ENCODE results near the gene ALPL.

The ALPL gene

DNA sequence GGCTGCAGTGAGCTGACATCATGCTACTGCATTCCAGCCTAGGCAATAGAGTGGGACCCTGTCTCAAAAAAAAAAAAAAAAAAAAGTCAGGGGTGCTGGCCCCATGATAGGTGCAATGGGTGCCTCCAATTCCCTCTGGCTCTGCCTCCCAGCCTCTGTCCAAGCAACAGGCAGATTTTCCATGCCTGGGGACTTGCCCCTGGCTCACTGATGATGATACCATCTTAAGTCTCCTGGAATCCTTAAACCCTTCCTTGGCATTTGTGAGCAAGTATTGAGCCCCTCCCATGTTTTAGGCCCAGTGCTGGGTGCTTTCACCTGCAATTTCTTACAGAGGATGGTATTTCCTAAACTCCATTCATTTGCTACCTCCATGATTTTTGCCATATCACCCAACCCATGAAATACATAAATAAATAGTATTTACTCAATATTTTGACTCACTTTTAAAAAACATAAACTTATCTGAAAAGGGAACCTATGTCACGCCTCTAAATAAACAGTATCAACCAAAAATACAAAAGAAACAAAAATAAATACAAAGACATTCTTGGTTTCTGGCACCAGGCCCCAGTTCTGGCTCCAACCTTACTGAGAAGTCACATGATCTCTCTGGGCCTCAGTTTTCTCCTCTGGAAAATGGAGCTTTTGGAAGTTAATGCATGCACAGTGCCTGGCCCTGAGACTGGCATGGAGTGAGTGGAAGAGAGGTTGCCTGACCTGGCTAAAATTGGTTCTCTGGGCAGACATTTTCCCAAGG, 1.5 kb upstream of the ALPL start:
- 100% methylated on average over 1 of the region's 1 CpG; no CpG with 5 or more reads in 1 of the 2 experiments for WGBS, 2 experiments (ENCODE audit: insufficient coverage in 2 of 2)
- Histone ChIP-seq H3K9me3 (ENCODE audit: control insufficient read depth, low read length) (no peaks in the 10 kb centered on the region), H3K4me3 (ENCODE audit: extremely low read depth, insufficient read depth, low read length, poor library complexity, severe bottlenecking) (no peak overlapping the region), H3K36me3 (ENCODE audit: control insufficient read depth, insufficient read depth, low read length) (no peaks in the 10 kb centered on the region), H3K27ac (ENCODE audit: low read depth, low read length, severe bottlenecking) (no peak overlapping the region), H3K4me1 (ENCODE audit: control insufficient read depth, insufficient read depth, low read length, poor library complexity, severe bottlenecking) (peaks cover 9% of the 10 kb centered on the region)

- Histone ChIP-seq H3K27ac (ENCODE audit: low read depth, low read length, severe bottlenecking) (no peak overlapping the region), H3K4me1 (ENCODE audit: control insufficient read depth, insufficient read depth, low read length, poor library complexity, severe bottlenecking) (peaks cover 9% of the 10 kb centered on the region), H3K4me3 (ENCODE audit: extremely low read depth, insufficient read depth, low read length, poor library complexity, severe bottlenecking) (peak overlapping the region; percentile 2), H3K9me3 (ENCODE audit: control insufficient read depth, low read length) (no peaks in the 10 kb centered on the region), H3K36me3 (ENCODE audit: control insufficient read depth, insufficient read depth, low read length) (no peaks in the 10 kb centered on the region)
- WGBS, 2 experiments (ENCODE audit: insufficient coverage in 2 of 2): 10 to 16% methylated on average over 15 to 19 of the region's 45 CpGs
Measured at GRCh38 chr1:21508580-21509350, 458 bp upstream of the ALPL start.

- 12 to 15% methylated on average over 6 to 9 of the region's 12 CpGs for WGBS, 2 experiments (ENCODE audit: insufficient coverage in 2 of 2)
Measured at GRCh38 chr1:21510113-21510493, 880 bp downstream of the ALPL start.

GRCh38 chr1:21510885-21511578, 1.8 kb downstream of the ALPL start:
- no peak overlapping the region for H3K4me3 ChIP-seq (ENCODE audit: extremely low read depth, insufficient read depth, low read length, poor library complexity, severe bottlenecking)

More at GRCh38 chr1:21510113-21510493, 880 bp downstream of the ALPL start:
- H3K36me3 ChIP-seq (ENCODE audit: control insufficient read depth, insufficient read depth, low read length): no peaks in the 10 kb centered on the region
- H3K9me3 ChIP-seq (ENCODE audit: control insufficient read depth, low read length): no peaks in the 10 kb centered on the region
- H3K4me3 ChIP-seq (ENCODE audit: extremely low read depth, insufficient read depth, low read length, poor library complexity, severe bottlenecking): peak overlapping the region; percentile 36
- no peak overlapping the region for H3K27ac ChIP-seq (ENCODE audit: low read depth, low read length, severe bottlenecking)
- H3K4me1 ChIP-seq (ENCODE audit: control insufficient read depth, insufficient read depth, low read length, poor library complexity, severe bottlenecking): peaks cover 9% of the 10 kb centered on the region

GRCh38 chr1:21511579-21512522, 2.6 kb downstream of the ALPL start:
- Histone ChIP-seq H3K4me1 (ENCODE audit: control insufficient read depth, insufficient read depth, low read length, poor library complexity, severe bottlenecking) (peaks cover 9% of the 10 kb centered on the region), H3K4me3 (ENCODE audit: extremely low read depth, insufficient read depth, low read length, poor library complexity, severe bottlenecking) (no peak overlapping the region), H3K27ac (ENCODE audit: low read depth, low read length, severe bottlenecking) (peak overlapping the region; percentile 6), H3K9me3 (ENCODE audit: control insufficient read depth, low read length) (no peaks in the 10 kb centered on the region), H3K36me3 (ENCODE audit: control insufficient read depth, insufficient read depth, low read length) (no peaks in the 10 kb centered on the region)
- WGBS, 2 experiments (ENCODE audit: insufficient coverage in 2 of 2): 86 to 92% methylated on average over 8 of the region's 11 CpGs

More at GRCh38 chr1:21510885-21511578, 1.8 kb downstream of the ALPL start:
- Histone ChIP-seq H3K4me1 (ENCODE audit: control insufficient read depth, insufficient read depth, low read length, poor library complexity, severe bottlenecking) (peaks cover 9% of the 10 kb centered on the region), H3K36me3 (ENCODE audit: control insufficient read depth, insufficient read depth, low read length) (no peaks in the 10 kb centered on the region), H3K27ac (ENCODE audit: low read depth, low read length, severe bottlenecking) (no peak overlapping the region), H3K9me3 (ENCODE audit: control insufficient read depth, low read length) (no peaks in the 10 kb centered on the region)
- WGBS, 2 experiments (ENCODE audit: insufficient coverage in 2 of 2): 81 to 93% methylated on average over 7 to 8 of the region's 9 CpGs

DNA sequence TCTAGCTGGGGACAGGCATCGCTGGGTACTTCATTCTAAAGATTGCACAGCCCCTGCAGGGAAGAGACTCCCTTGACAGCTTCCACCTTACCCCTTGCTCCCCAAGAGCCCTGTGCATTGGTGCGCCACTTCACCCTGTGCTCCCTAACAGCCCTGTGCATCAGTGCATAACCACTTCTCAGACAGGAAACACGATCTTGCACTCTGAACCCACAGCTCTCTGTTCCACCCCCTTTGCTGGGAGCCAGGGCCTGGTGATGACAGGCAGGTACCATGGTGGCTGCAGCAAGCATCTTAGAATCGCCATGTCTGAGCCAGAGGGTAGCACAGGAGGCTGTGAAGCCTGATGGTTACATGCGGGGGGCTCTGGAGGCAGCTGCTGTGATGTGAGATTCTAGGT, 5.0 kb downstream of the ALPL start:
- H3K9me3 ChIP-seq (ENCODE audit: control insufficient read depth, low read length): no peaks in the 10 kb centered on the region
- 83 to 93% methylated on average over 3 of the region's 5 CpGs for whole genome bisulfite sequencing, 2 experiments (ENCODE audit: insufficient coverage in 2 of 2)
- no peak overlapping the region for H3K4me3 ChIP-seq (ENCODE audit: extremely low read depth, insufficient read depth, low read length, poor library complexity, severe bottlenecking)
- no peak overlapping the region for H3K27ac ChIP-seq (ENCODE audit: low read depth, low read length, severe bottlenecking)
- H3K4me1 ChIP-seq (ENCODE audit: control insufficient read depth, insufficient read depth, low read length, poor library complexity, severe bottlenecking): peaks cover 13% of the 10 kb centered on the region
- no peaks in the 10 kb centered on the region for H3K36me3 ChIP-seq (ENCODE audit: control insufficient read depth, insufficient read depth, low read length)

- Histone ChIP-seq H3K9me3 (ENCODE audit: control insufficient read depth, low read length) (no peaks in the 10 kb centered on the region), H3K4me3 (ENCODE audit: extremely low read depth, insufficient read depth, low read length, poor library complexity, severe bottlenecking) (no peak overlapping the region), H3K36me3 (ENCODE audit: control insufficient read depth, insufficient read depth, low read length) (no peaks in the 10 kb centered on the region), H3K27ac (ENCODE audit: low read depth, low read length, severe bottlenecking) (no peak overlapping the region), H3K4me1 (ENCODE audit: control insufficient read depth, insufficient read depth, low read length, poor library complexity, severe bottlenecking) (peaks cover 4% of the 10 kb centered on the region)
- WGBS, 2 experiments (ENCODE audit: insufficient coverage in 2 of 2): 86 to 100% methylated on average over 2 to 3 of the region's 3 CpGs
Measured at GRCh38 chr1:21517161-21517589, 8.0 kb downstream of the ALPL start.

- H3K36me3 ChIP-seq (ENCODE audit: control insufficient read depth, insufficient read depth, low read length): no peaks in the 10 kb centered on the region
- no peak overlapping the region for H3K27ac ChIP-seq (ENCODE audit: low read depth, low read length, severe bottlenecking)
- H3K9me3 ChIP-seq (ENCODE audit: control insufficient read depth, low read length): no peaks in the 10 kb centered on the region
- no peak overlapping the region for H3K4me3 ChIP-seq (ENCODE audit: extremely low read depth, insufficient read depth, low read length, poor library complexity, severe bottlenecking)
- 80 to 100% methylated on average over 3 to 7 of the region's 13 CpGs for WGBS, 2 experiments (ENCODE audit: insufficient coverage in 2 of 2)
- peaks cover 4% of the 10 kb centered on the region for H3K4me1 ChIP-seq (ENCODE audit: control insufficient read depth, insufficient read depth, low read length, poor library complexity, severe bottlenecking)
Measured at GRCh38 chr1:21517660-21518480, 8.6 kb downstream of the ALPL start.

GRCh38 chr1:21518774-21519455, 9.7 kb downstream of the ALPL start:
- Histone ChIP-seq H3K4me3 (ENCODE audit: extremely low read depth, insufficient read depth, low read length, poor library complexity, severe bottlenecking) (no peak overlapping the region), H3K36me3 (ENCODE audit: control insufficient read depth, insufficient read depth, low read length) (no peaks in the 10 kb centered on the region), H3K4me1 (ENCODE audit: control insufficient read depth, insufficient read depth, low read length, poor library complexity, severe bottlenecking) (peaks cover 4% of the 10 kb centered on the region), H3K9me3 (ENCODE audit: control insufficient read depth, low read length) (no peaks in the 10 kb centered on the region), H3K27ac (ENCODE audit: low read depth, low read length, severe bottlenecking) (no peak overlapping the region)
- WGBS, 2 experiments (ENCODE audit: insufficient coverage in 2 of 2): 82 to 83% methylated on average over 16 of the region's 16 CpGs

All from mesodermal cell (in vitro differentiated cells).